K562 (cell line): ENCODE data around the gene NUP205. TPM values are rescaled to one million over a fixed set of nuclear protein-coding genes. Genes with fewer than 3 reads are reported as not detected.
A peak's percentile ranks its signal among the peaks of the same experiment; 100 is the strongest.

Source experiments
- ATAC-seq: fragments of 200-7000 bp; cut with Tn5 transposase; 3 replicates; pipeline ENCODE4 v1.9.1; 2020; ENCODE audit warnings: moderate library complexity
- BruUV-seq: library from RNA; stranded (reverse); fragments of 400-500 nt; replicated peaks from 2 replicates; lab custom pipeline; 2021; lab: Mats Ljungman, UMichigan
- CTCF ChIA-PET: fragments of 300-600 bp; formaldehyde crosslinking; extraction: SDS; loops from one replicate; lab custom pipeline; 2021; ENCODE audit warnings: low intra/inter-chr PET ratio; lab: Yijun Ruan, JAX
- POLR2A ChIA-PET: fragments of 300-600, 350-650 bp; sonication (Branson Sonifier 250); formaldehyde crosslinking; extraction: SDS; loops from one replicate; lab custom pipeline; 2021; ENCODE audit warnings: antibody characterized with exemption, inconsistent platforms; lab: Yijun Ruan, JAX
- DNase-seq, 4 experiments: peaks; one replicate each; pipeline versions ENCODE4 v3.0.0 to v3.0.0-alpha.2; 2011 to 2018; ENCODE audit warnings: low spot score in 3 of 4, mixed read lengths in 3 of 4; ENCODE audit errors: extremely low read depth in 1 of 4
- FAIRE-seq: peaks from 2 replicates; lab custom pipeline; 2011; peaks lifted over from hg19 to GRCh38; lab: Jason Lieb, UNC
- H2AFZ ChIP-seq: 2 replicates; pipeline ENCODE4 v1.6.0; 2011; ENCODE audit warnings: low read depth, low read length, control low read depth, inconsistent platforms
- H3K27ac ChIP-seq: fragments of 200-600 bp; 3 replicates; pipeline ENCODE4 v1.8.0; 2011; ENCODE audit warnings: low read depth, mild to moderate bottlenecking, control low read depth, inconsistent platforms, low read length, moderate library complexity, mixed read lengths; ENCODE audit errors: extremely low read depth
- H3K27me3 ChIP-seq, 2 experiments: fragments of 300-600 bp in 1 of 2; 2 replicates in 1 of 2; 3 replicates in 1 of 2; pipeline versions ENCODE4 v1.6.0 to v1.8.0; 2011; ENCODE audit warnings: inconsistent platforms in 2 of 2, low read length in 2 of 2, mild to moderate bottlenecking in 1 of 2, mixed read lengths in 1 of 2, moderate library complexity in 1 of 2; ENCODE audit not compliant: control insufficient read depth in 2 of 2, insufficient read depth in 2 of 2
- H3K36me3 ChIP-seq: fragments of 300-600 bp; 3 replicates; pipeline ENCODE4 v1.8.0; 2011; ENCODE audit warnings: mild to moderate bottlenecking, low read length, inconsistent platforms; ENCODE audit not compliant: control insufficient read depth, insufficient read depth
- H3K4me1 ChIP-seq, 2 experiments: fragments of 200-600 bp in 1 of 2; replicated peaks in 1 of 2; 2 replicates in 1 of 2; 3 replicates in 1 of 2; pipeline versions ENCODE4 v1.5.1 to v1.8.0; 2011; ENCODE audit warnings: inconsistent platforms in 2 of 2, low read length in 2 of 2, mild to moderate bottlenecking in 1 of 2, mixed read lengths in 1 of 2, moderate library complexity in 1 of 2; ENCODE audit not compliant: control insufficient read depth in 2 of 2, insufficient read depth in 2 of 2
- H3K4me2 ChIP-seq: 2 replicates; pipeline ENCODE4 v1.6.1; 2011; ENCODE audit warnings: low read length, control low read depth, inconsistent platforms, mixed read lengths; ENCODE audit not compliant: insufficient read depth
- H3K4me3 ChIP-seq: fragments of 200-600 bp; sonication (generic), shearing (Covaris generic); 2 replicates; pipeline ENCODE4 v1.5.1; 2016; ENCODE audit warnings: control low read depth, inconsistent platforms
- H3K79me2 ChIP-seq: fragments of 200-600 bp; 3 replicates; pipeline ENCODE4 v1.8.0; 2011; ENCODE audit warnings: low read length, inconsistent platforms; ENCODE audit not compliant: control insufficient read depth, insufficient read depth
- H3K9ac ChIP-seq, 2 experiments: 2 replicates each; pipeline versions ENCODE4 v1.6.0 to v1.6.1; 2011; ENCODE audit warnings: low read depth in 2 of 2, low read length in 2 of 2, control low read depth in 1 of 2, inconsistent platforms in 1 of 2, mild to moderate bottlenecking in 1 of 2, mixed read lengths in 1 of 2; ENCODE audit not compliant: insufficient read depth in 1 of 2
- H3K9me1 ChIP-seq: one replicate; pipeline ENCODE4 v1.6.0; 2011; ENCODE audit warnings: inconsistent platforms, mild to moderate bottlenecking, low read length, moderate library complexity; ENCODE audit not compliant: control insufficient read depth, insufficient read depth
- H3K9me3 ChIP-seq: replicated peaks from 2 replicates; pipeline ENCODE4 v1.5.1; 2011; ENCODE audit warnings: low read depth, low read length, inconsistent platforms; ENCODE audit not compliant: control insufficient read depth, insufficient read depth
- H4K20me1 ChIP-seq: replicated peaks from 2 replicates; pipeline ENCODE4 v1.6.1; 2011; ENCODE audit warnings: low read length, inconsistent platforms, mixed read lengths; ENCODE audit not compliant: control insufficient read depth, insufficient read depth
- ARID1B ChIP-seq: fragments of 450-650 bp; IDR thresholded peaks from 2 replicates; pipeline ENCODE4 v1.6.1; 2016; ENCODE audit warnings: antibody characterized with exemption, mild to moderate bottlenecking, inconsistent platforms
- ELF2 ChIP-seq: fragments of 250-450 bp; sonication (Bioruptor Pico); IDR thresholded peaks from 2 replicates; pipeline ENCODE4 v1.5.0; 2021; ENCODE audit warnings: mild to moderate bottlenecking
- ERF ChIP-seq: fragments of 450-650 bp; formaldehyde crosslinking; IDR thresholded peaks from 2 replicates; pipeline ENCODE4 v1.4.0; 2020; ENCODE audit warnings: mild to moderate bottlenecking, mixed read lengths
- MBD1 ChIP-seq: fragments of 250-450 bp; sonication (Bioruptor Pico); IDR thresholded peaks from 2 replicates; pipeline ENCODE4 v1.8.0; 2022; ENCODE audit warnings: inconsistent platforms
- MEIS2 ChIP-seq: fragments of 450-650 bp; IDR thresholded peaks from 2 replicates; pipeline ENCODE4 v1.6.1; 2014; ENCODE audit warnings: mild to moderate bottlenecking; ENCODE audit not compliant: partially characterized antibody
- NR2C1 ChIP-seq, 2 experiments: fragments of 450-650 bp; IDR thresholded peaks; 2 replicates each; pipeline ENCODE4 v1.6.1; 2017; ENCODE audit warnings: mild to moderate bottlenecking in 2 of 2, antibody characterized with exemption in 1 of 2, inconsistent platforms in 1 of 2, missing compliant biosample characterization in 1 of 2, missing genetic modification characterization in 1 of 2
- NR2C2 ChIP-seq, 2 experiments: fragments of 200-800 bp in 1 of 2; sonication (Bioruptor generic) in 1 of 2; sonication (generic) in 1 of 2; formaldehyde crosslinking in 1 of 2; IDR thresholded peaks; 2 replicates each; pipeline versions ENCODE4 v1.6.1 to v1.8.0; 2016 to 2022; ENCODE audit warnings: mild to moderate bottlenecking in 1 of 2, missing compliant biosample characterization in 1 of 2, missing genetic modification characterization in 1 of 2, missing genetic modification reagents in 1 of 2
- PRDM10 ChIP-seq: fragments of 450-650 bp; IDR thresholded peaks from 2 replicates; pipeline ENCODE4 v1.6.1; 2018; ENCODE audit not compliant: partially characterized antibody
- RBBP5 ChIP-seq: fragments of 200-600 bp; sonication (generic); IDR thresholded peaks from 2 replicates; pipeline ENCODE4 v1.6.1; 2012; ENCODE audit warnings: borderline replicate concordance, mild to moderate bottlenecking, low read length, control low read depth, inconsistent platforms; ENCODE audit not compliant: insufficient read depth, poor library complexity, severe bottlenecking
- SIN3B ChIP-seq: fragments of 450-650 bp; IDR thresholded peaks from 2 replicates; pipeline ENCODE4 v1.6.1; 2017; ENCODE audit warnings: low read depth, mild to moderate bottlenecking, moderate library complexity
- ZNF57 ChIP-seq: fragments of 450-650 bp; formaldehyde crosslinking; IDR thresholded peaks from 2 replicates; pipeline ENCODE4 v1.4.0; 2020; ENCODE audit warnings: mild to moderate bottlenecking, moderate library complexity
- ZNF75A ChIP-seq: fragments of 450-650 bp; formaldehyde crosslinking; IDR thresholded peaks from 2 replicates; pipeline ENCODE4 v1.4.0; 2020; ENCODE audit warnings: mild to moderate bottlenecking
- ZNF766 ChIP-seq: fragments of 200-800 bp; sonication (Bioruptor generic); conservative IDR thresholded peaks from 2 replicates; pipeline ENCODE4 v1.6.1; 2016; ENCODE audit warnings: missing genetic modification characterization, missing compliant biosample characterization
- in situ Hi-C: fragments of 300-500 bp; cut with MboI; formaldehyde crosslinking; loops from 4 replicates; pipeline ENCODE4 v1.15.0; 2018; ENCODE audit warnings: inconsistent platforms, mixed read lengths
- intact Hi-C: fragments of 100-400 bp; cut with micrococcal nuclease; formaldehyde crosslinking; loops from 2 replicates; pipeline ENCODE4 v1.14.2; 2022
- polyA plus RNA-seq, 8 experiments: library from polyadenylated mRNA; depleted of rRNA in 4 of 8; stranded (reverse) in 5 of 8; unstranded in 3 of 8; fragments of >200 nt; fragmentation: Nextera tagmentation in 2 of 8; fragmentation: Illumina TruSeq in 1 of 8; extraction: Ambion mirVana in 2 of 8; extraction: Trizol in 1 of 8; gene quantifications; 2 replicates each; pipeline versions ENCODE4 v1.2.1 to v1.2.3, GENCODE V29; 2011 to 2014; ENCODE audit warnings: inconsistent platforms in 1 of 8, missing spikeins in 1 of 8
- total RNA-seq, 7 experiments: library from RNA; depleted of rRNA in 6 of 7; stranded (reverse); fragments of >200 nt in 6 of 7; fragmentation: Illumina TruSeq in 2 of 7; extraction: Trizol in 2 of 7; gene quantifications; 2 replicates each; pipeline versions ENCODE4 v1.2.1 to v1.2.3, GENCODE V29; 2011 to 2021; ENCODE audit warnings: low replicate concordance in 1 of 7

The NUP205 gene
- total and polyA plus RNA-seq, 9 of the 15 experiments (the other 6 are each of a cell fraction or from before 2014, with no cell fraction given) = 101 to 282 (median 193) TPM

GRCh38 chr7:135537905-135538304 lies 19.8 kb upstream of the NUP205 start:
- H3K27ac ChIP-seq = no peak overlapping the region
- no peaks in the 10 kb centered on the region; the same call in 1 of the 2 replicates for H4K20me1 ChIP-seq
- no peak overlapping the region for H3K4me3 ChIP-seq
- H3K79me2 ChIP-seq = no peaks in the 10 kb centered on the region
- no peak overlapping the region for H3K4me2 ChIP-seq
- POLR2A ChIA-PET = interaction anchor here (3.1 kb wide), 1 partner anchor 14 kb away, joined by 9 read pairs; no protein-coding TSS in a partner anchor
- no peaks in the 10 kb centered on the region; a peak in 1 of 5 replicates for H3K27me3 ChIP-seq
- 0 out of 2 replicates have a peak, but pooled peaks cover 2% of the 10 kb centered on the region for H3K9me3 ChIP-seq
- intact Hi-C loops = no loop called here
- CTCF ChIA-PET = no interaction called here
- H3K9me1 ChIP-seq = no peaks in the 10 kb centered on the region
- no peaks in the 10 kb centered on the region; a peak in 2 of 5 replicates for H3K4me1 ChIP-seq
- DNase-seq (no peak), ATAC-seq (no peak; the same call in 2 of the 3 replicates), FAIRE-seq (peak; percentile 26)
- no TSS peak for BruUV-seq
- H3K36me3 ChIP-seq = no peaks in the 10 kb centered on the region
- 0 out of 2 replicates have a peak overlapping the region, but pooled peaks have one; percentile 36 for H2AFZ ChIP-seq
- in situ Hi-C loops = no loop called here
- H3K9ac ChIP-seq = no peak overlapping the region
- TF ChIP-seq ERF (CRISPR knock-in tag) (no peak), SIN3B (no peak), ARID1B (peak; percentile 38; the same call in 1 of the 2 replicates), NR2C1 (IDR thresholded peaks at IDR 0.05) (peak; percentile 74; the same call in 1 of the 2 replicates), NR2C1 (tag; IDR thresholded peaks at IDR 0.05) (peak; percentile 69), RBBP5 (peak; percentile 25), ELF2 (CRISPR knock-in tag) (peak; percentile 30; the same call in 1 of the 2 replicates), PRDM10 (peak; percentile 38), ZNF766 (CRISPR knock-in tag) (peak; percentile 70), NR2C2 (CRISPR knock-in tag; IDR thresholded peaks at IDR 0.05) (no peak), NR2C2 (tag; IDR thresholded peaks at IDR 0.05) (peak; percentile 89), ZNF75A (0 out of 2 replicates have a peak, but pooled peaks have one; percentile 26), MEIS2 (peak; percentile 69), MBD1 (0 out of 2 replicates have a peak, but pooled peaks have one; percentile 6), ZNF57 (CRISPR knock-in tag) (peak; percentile 88; the same call in 1 of the 2 replicates)
